Suppressor macrophage (primary cell): ENCODE measurements around the gene CUZD1.

Source experiments
- DNase-seq, 4 experiments: peaks; one replicate each; pipeline ENCODE4 v3.0.0-alpha.2; 2020 to 2022

CUZD1 gene

DNA sequence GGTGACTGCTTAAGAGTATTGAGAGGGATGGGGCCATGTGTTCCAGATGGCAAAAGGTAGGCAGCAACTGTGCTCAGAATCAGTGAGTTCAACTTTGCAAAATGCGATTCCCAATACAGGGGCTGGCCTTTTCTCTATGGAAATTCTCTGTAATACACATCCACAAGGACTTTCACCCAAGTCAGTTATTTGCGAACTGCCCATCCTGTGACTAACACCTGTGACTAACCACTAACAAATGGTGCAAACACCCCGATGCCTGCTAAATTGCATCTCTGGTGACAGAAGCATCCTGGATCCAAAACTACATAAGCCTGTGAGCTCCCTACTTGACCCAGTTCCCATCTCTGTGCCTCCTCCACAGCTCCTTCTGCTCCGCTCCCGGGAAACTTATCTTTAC, 9.0 kb upstream of the CUZD1 start:
- DNase-seq: no peak

DNA sequence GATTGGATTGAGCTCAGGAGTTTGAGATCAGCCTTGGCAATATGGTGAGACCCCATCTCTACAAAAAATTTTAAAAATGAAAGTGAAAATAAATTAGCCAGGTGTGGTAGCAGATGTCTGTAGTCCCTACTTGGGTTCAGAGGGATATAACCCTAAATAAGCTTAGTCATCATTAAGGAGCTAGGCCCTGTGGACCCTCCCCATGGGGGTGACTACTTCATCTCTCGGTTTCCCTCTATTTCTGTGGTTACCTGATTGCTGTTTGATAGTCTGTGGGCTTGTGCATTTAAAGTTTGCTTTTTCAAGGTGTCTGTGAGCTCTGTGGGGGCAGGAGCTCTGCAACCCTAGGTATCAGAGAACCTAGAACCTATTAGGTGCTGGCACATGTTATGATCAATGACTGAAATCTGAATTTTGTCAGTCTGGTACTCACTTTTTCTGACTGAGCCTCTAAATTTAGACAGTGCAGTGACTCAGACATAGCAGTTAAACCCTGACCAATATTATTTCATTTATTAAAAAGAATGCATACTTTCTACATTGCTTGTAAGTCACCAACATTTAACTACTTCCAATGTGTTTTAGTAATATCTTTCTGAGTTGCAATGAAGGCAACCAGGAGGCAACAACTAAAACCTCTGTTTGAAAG, 8.1 kb upstream of the CUZD1 start:
- DNase-seq: no peak

DNA sequence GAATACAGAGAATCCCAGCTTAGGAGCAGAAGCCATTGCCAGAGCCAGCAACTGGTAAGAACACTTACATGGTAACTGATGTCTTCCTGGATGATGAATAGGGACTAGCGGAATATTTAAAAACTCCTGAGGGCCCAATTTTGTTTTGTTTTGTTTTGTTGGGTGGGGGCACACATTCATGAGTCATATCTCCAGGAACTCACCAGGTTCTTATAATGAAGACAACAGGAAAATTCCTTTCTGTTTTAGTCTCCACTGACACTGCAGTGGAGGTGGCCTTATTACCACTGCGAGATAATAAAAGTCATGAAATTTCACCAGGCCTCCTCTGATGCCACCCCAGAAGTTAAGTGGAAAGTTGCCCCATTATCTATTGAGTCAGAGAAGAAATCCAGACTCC, 6.6 kb upstream of the CUZD1 start:
- no peak for DNase-seq

- DNase-seq: no peak
These were observed 5.3 kb upstream of the CUZD1 start for GRCh38 chr10:122850705-122851640.

DNA sequence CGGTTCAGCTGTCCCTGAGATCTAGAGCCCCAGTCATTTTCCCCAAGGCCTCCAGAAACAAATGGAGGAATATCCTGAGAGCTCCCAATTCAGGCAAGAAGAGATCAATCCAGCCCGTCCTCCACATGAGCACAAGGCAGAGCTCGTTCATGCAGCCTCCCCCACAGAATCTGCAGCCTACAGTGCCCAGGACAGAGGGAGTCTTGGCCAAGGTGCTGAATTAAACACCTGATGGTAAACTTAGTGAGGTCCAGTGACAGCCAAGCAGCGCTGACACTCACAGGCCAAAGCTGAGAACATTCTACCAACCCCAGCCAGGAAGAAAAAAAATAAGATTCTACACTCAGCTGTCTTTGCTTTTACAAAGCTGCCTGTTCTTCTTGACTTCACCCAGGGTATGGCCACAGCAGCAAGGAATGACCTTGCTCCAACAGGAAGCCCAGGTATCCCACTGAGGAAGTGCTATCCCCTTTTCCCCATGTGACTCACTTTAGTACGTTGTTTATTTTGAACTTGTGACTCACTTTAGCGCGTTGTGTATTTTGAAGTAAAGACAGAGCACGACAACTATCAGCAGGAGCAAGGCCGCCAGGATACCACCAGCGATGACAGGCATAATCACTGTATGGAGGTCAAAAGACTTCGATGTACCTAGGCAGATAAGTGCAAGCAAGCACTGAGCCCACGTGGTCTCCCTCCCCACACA, 4.4 kb upstream of the CUZD1 start:
- DNase-seq: no peak

DNA sequence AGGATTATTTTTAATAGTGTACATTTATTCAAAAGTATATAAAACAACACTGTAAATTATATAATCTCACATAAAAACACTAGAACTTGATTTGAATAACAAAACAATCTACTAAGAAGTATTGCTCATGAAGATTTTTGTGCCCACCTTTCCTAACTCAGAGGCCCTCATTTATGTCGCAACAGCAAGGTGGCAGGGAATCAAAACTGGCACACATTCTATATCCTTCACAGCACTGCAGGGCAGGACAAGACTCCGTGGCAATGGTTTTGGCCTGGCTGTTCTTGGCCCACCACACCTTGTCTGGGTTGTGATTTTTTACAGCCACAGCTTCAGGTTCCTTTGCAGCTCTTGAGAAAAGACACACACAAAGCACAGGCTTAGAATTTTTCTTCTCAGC, 3.4 kb upstream of the CUZD1 start:
- DNase-seq: no peak

DNA sequence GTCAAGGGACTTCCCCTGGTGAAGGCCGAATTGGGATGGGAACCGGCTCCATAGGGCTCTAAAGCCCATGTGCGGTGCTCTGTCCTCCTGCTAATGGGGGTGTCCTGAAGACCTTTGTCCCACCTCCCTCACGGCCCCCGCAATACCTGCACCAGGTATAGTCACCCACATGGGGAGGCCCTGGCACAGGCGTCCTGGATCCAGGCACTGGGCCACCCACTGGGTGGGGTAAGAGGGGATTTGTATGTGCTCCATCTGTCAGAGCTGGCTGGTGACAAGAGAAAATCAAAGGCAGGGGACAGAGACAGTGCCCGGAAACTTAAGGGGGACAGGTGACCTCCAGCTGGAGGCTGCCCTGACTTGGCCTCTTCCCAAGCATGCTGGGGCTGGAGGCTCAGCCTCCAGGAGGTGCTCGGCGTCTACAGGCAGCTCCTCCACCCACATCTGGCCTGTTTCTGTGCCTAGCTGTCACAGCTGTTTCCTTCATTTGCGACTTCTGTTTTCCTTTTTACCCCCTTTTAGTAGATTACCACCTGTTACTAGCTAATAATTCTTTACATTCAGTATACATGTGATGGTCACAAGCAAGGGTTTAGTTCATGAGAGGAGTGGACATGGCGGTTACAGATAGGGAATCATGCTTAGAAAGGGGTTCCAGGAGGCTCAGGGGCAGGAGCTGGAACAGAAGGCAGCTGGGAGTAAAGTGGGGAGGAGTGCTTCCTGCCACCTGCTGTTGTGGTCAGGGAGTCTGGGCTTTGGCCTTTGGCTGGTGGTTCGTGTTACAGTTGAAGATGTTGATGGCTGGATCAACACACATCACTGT, 2.3 kb upstream of the CUZD1 start:
- DNase-seq: no peak

DNA sequence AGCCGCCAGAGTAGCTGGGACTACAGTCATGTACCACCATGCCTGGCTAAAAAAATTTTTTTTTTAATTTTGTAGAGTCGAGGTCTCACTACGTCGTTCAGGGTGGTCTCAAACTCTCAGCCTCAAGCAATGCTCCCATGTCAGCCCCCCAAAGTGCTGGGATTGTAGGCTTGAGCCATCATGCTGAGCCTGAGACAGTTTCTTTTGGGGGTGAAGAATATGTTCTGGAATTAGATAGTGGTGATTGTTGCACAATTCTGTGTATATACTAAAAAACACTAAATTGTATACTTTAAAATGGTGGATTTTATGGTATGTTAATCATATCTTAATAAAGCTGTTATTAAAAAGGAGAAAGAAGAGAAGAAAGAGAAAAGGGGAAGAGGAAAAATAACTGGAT, 1.5 kb downstream of the CUZD1 start:
- no peak for DNase-seq

- DNase-seq: no peak
These were observed 4.1 kb downstream of the CUZD1 start for GRCh38 chr10:122841569-122841968.

DNA sequence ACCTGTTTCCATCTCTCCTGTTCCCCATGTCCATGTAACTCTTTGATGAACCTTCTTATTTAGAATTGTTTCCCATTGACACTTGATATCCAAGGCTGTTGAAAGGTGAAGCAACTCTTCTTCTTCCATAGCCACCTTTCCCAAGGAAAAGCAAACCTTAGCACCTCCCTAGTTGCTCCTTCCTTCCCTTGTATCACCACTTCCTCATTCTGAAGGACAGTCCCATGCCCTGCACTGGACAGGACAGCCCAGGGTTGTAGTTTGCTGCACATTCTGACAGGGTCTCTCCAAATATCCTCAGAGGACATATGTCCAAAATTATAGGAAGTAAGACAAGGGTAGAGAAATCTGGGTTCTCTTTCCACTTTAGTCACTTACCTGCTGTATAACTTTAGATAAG, 6.2 kb downstream of the CUZD1 start:
- no peak for DNase-seq

DNA sequence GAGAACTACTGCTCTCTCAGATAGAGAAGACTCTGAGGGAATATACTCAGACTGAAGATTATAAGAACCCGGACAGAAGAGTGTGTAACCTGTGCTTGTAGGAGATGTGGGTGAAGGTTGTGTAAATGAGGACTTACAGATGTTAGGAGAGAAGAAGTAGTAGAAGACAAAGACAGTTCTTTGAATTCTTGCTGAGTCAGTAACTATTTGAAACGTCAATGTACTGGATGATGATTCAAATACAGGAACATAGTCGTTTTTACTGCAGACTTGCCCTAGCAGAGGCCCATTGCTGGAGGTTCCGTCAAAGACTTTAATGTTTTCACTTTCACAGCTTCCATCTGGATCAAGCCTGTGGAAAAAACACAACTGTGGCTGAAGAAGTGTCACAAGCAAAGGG, 6.8 kb downstream of the CUZD1 start:
- no peak for DNase-seq

DNA sequence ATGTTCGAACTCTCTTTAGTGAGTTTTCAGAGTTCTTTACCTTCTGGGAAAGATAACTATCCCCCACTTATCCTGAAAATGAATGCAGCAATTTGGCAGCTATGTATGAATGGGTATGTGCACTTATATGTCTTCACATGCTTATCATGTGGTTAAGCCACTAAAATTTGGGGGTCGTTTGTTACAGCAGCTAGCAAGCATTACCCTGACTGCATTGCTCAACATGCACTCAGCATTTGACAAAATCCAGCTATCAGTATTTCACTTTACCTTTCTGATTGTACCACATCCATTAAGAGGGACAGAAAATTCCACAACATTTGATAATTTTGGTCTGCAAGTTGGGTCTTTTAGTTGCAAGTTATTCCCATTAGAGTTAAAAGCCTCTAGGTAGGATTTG, 9.7 kb downstream of the CUZD1 start:
- no peak for DNase-seq

DNA sequence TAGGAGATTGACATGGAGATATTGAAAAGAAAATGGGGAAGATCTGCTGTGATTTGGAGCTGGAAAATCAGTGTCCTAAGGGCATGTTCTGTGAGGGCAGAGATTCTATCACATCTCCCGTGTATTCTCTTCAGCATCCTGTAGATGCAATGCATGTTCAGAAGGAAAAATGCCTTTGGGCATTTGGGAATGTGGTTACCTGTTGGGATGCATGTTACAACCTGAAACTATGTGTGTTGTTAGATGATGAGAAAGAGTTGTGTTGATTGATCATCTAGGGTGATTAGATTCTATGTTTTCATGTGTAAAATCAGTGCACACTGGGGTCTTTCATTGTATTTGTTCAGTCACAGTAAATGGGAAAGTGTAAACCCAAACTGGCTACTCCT, 14.7 kb downstream of the CUZD1 start:
- no peak for DNase-seq

- no peak for DNase-seq
These were observed 15.2 kb downstream of the CUZD1 start for GRCh38 chr10:122830273-122830964.

GRCh38 chr10:122829454-122829853, 16.2 kb downstream of the CUZD1 start:
- no peak for DNase-seq

- no peak for DNase-seq
These were observed 16.9 kb downstream of the CUZD1 start for GRCh38 chr10:122828716-122829255.

GRCh38 chr10:122827302-122827701, 18.4 kb downstream of the CUZD1 start:
- DNase-seq: no peak

DNA sequence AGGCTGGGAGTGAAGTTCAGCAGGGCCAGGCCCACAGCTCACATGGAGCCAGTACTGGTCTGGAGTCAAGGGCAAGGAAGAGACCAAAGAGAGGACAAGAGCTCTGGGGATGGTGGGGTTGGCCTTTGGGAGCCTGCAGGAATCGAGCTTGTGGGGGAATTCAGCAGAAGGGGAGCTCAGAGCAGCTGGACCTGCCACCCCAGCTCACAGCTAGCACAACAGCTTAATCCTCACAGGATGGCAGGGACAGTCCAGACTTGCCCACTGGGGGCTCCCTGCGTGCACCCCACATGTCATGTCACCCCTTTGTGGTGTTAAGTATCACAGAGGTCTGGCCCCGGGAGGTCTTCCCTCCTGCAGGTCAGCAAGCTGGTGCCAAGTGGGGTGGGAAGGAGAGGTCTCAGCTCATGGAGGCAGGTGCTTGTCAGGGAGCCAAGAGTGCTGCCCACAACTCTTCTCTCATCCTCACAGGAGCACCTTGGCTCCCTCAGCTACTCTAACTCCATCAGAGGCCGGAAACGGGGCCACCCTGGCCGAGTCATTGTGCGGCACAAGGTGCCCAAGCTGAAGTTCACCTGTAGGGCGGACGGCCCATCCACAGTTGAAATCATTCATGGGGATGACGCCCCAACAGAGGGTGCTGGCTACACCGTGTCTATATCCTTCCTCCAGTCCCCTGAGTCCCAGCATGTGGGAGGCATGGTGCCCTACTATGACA, 22.5 kb downstream of the CUZD1 start:
- no peak for DNase-seq

GRCh38 chr10:122821808-122822207, 23.8 kb downstream of the CUZD1 start:
- DNase-seq: no peak

- DNase-seq: no peak
These were observed 30.2 kb downstream of the CUZD1 start for GRCh38 chr10:122815458-122815857.

DNA sequence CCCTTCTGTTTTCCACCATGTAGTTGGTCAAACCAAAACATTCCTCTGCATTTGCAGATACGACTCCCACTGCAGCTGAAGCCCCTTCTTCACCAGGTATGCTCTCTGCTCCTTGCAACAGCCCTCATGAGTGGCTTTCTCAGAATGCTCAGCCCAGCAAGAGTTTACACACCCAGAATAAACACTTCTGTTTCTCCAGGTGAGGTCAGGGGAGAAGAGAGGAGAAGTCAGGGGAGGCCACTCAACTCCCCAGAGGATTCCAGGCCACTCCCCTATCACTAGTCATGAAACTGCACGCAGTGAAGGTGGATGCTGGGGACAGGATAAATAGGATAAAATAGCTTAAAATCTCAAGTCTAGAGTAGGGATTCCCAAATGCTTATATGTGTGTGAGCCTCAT, 31.2 kb downstream of the CUZD1 start:
- DNase-seq: no peak
